ENCODE measurements around the gene GASK1A. TPM values are rescaled to one million over a fixed set of nuclear protein-coding genes. Genes with fewer than 3 reads are reported as not detected.

The GASK1A gene
- total and polyA plus RNA-seq, 2 experiments from 2014 or later: 2.6 to 11.1 TPM

GRCh38 chr3:42991341-42992315, 12.5 kb downstream of the GASK1A start:
- no peak overlapping the region for H2AFZ ChIP-seq
- H3K4me3 ChIP-seq: no peak overlapping the region
- Mint-ChIP-seq H3K4me1 (peaks cover 36% of the 10 kb centered on the region), H3K9me3 (no peaks in the 10 kb centered on the region), H3K4me3 (no peak overlapping the region), H3K27me3 (ENCODE audit: insufficient read depth, low read depth, poor library complexity) (peaks cover 8% of the 10 kb centered on the region), H3K36me3 (ENCODE audit: low read depth) (no peaks in the 10 kb centered on the region), H3K27ac (no peak overlapping the region; the same call in none of the 2 replicates)
- TF ChIP-seq ZNF114 (CRISPR knock-in tag; IDR thresholded peaks at IDR 0.05) (no peak), EZH2 (IDR thresholded peaks at IDR 0.05; ENCODE audit: low read depth, unreplicated experiment) (no peak), CREB1 (CRISPR knock-in tag; IDR thresholded peaks at IDR 0.05; ENCODE audit: low read depth) (no peak), NANOG (IDR thresholded peaks at IDR 0.05; ENCODE audit: borderline replicate concordance) (no peak), ZNF331 (CRISPR knock-in tag; IDR thresholded peaks at IDR 0.05; ENCODE audit: low read depth) (no peak), EZH2phosphoT487 (IDR thresholded peaks at IDR 0.05; ENCODE audit: unreplicated experiment) (no peak), REST (IDR thresholded peaks at IDR 0.05; ENCODE audit: unreplicated experiment) (no peak), ZNF462 (CRISPR knock-in tag; IDR thresholded peaks at IDR 0.05) (no peak), JUNB (IDR thresholded peaks at IDR 0.05; ENCODE audit: unreplicated experiment) (no peak), POLR2AphosphoS5 (IDR thresholded peaks at IDR 0.05; ENCODE audit: low read depth) (no peak), STAT1 (IDR thresholded peaks at IDR 0.05; ENCODE audit: unreplicated experiment) (no peak)
- TF ChIP-seq, protein P1, sequence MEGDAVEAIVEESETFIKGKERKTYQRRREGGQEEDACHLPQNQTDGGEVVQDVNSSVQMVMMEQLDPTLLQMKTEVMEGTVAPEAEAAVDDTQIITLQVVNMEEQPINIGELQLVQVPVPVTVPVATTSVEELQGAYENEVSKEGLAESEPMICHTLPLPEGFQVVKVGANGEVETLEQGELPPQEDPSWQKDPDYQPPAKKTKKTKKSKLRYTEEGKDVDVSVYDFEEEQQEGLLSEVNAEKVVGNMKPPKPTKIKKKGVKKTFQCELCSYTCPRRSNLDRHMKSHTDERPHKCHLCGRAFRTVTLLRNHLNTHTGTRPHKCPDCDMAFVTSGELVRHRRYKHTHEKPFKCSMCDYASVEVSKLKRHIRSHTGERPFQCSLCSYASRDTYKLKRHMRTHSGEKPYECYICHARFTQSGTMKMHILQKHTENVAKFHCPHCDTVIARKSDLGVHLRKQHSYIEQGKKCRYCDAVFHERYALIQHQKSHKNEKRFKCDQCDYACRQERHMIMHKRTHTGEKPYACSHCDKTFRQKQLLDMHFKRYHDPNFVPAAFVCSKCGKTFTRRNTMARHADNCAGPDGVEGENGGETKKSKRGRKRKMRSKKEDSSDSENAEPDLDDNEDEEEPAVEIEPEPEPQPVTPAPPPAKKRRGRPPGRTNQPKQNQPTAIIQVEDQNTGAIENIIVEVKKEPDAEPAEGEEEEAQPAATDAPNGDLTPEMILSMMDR (conservative IDR thresholded peaks at IDR 0.05; ENCODE audit: low read depth in 2 of 2): no peak
- TF ChIP-seq, protein P2, sequence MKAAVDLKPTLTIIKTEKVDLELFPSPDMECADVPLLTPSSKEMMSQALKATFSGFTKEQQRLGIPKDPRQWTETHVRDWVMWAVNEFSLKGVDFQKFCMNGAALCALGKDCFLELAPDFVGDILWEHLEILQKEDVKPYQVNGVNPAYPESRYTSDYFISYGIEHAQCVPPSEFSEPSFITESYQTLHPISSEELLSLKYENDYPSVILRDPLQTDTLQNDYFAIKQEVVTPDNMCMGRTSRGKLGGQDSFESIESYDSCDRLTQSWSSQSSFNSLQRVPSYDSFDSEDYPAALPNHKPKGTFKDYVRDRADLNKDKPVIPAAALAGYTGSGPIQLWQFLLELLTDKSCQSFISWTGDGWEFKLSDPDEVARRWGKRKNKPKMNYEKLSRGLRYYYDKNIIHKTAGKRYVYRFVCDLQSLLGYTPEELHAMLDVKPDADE (IDR thresholded peaks at IDR 0.05): no peak
- H4K20me1 ChIP-seq (replicated peaks; ENCODE audit: insufficient read depth): 0 out of 2 replicates have a peak, but pooled peaks cover 3% of the 10 kb centered on the region
- no peaks in the 10 kb centered on the region; the same call in 1 of the 2 replicates for H3K9me2 ChIP-seq (ENCODE audit: insufficient read depth)
- 0 out of 2 replicates have a peak, but pooled peaks cover 10% of the 10 kb centered on the region for H3K79me2 ChIP-seq (replicated peaks; ENCODE audit: insufficient read depth)
- peak overlapping the region; percentile 60 for H3K4me2 ChIP-seq
- H3K27me3 ChIP-seq (ENCODE audit: insufficient read depth): no peaks in the 10 kb centered on the region
- H3K27ac ChIP-seq (ENCODE audit: low read depth): no peak overlapping the region
- peaks cover 19% of the 10 kb centered on the region for H3K4me1 ChIP-seq (ENCODE audit: insufficient read depth)
- peak; percentile 35 for DNase-seq (ENCODE audit: low spot score)
- H3K36me3 ChIP-seq (ENCODE audit: insufficient read depth): no peaks in the 10 kb centered on the region
- peak; percentile 64 for ATAC-seq
- H3F3A ChIP-seq (replicated peaks; ENCODE audit: low read depth): no peaks in the 10 kb centered on the region

All from GM23338 (cell line).